ENCODE data around the gene ZNF140. TPM values are rescaled to one million over a fixed set of nuclear protein-coding genes. Genes with fewer than 3 reads are reported as not detected.

ZNF140 gene
- total RNA-seq, 1 experiment from 2014 or later, result 21.7 TPM

- H4K91ac ChIP-seq (ENCODE audit: insufficient read length, low read depth, low read length), result no peak overlapping the region
- no peak overlapping the region for H3K23ac ChIP-seq (ENCODE audit: insufficient read length, low read depth, low read length)
- Mint-ChIP-seq H3K9me3 (peaks cover 96 to 99% of the 10 kb centered on the region in 2 experiments), H3K36me3 (ENCODE audit: insufficient read depth in 1 of 3, low read depth in 3 of 3) (peaks cover 52 to 79% (median 54%) of the 10 kb centered on the region in 3 experiments), H3K4me1 (no peaks in the 10 kb centered on the region), H3K27ac (no peak overlapping the region), H3K27me3 (ENCODE audit: low read depth) (peaks cover 20% of the 10 kb centered on the region), H3K4me3 (no peak overlapping the region)
- no peak overlapping the region for H3K14ac ChIP-seq (ENCODE audit: insufficient read depth, low read length)
- peaks cover 93% of the 10 kb centered on the region for H3K9me3 ChIP-seq (ENCODE audit: control insufficient read depth, low read depth, low read length)
- no peak for DNase-seq
- no peak overlapping the region for H2BK20ac ChIP-seq (ENCODE audit: low read depth, low read length, poor library complexity, severe bottlenecking)
- no peak overlapping the region for H2AFZ ChIP-seq (ENCODE audit: low read length)
- no peak overlapping the region for H3K4ac ChIP-seq (ENCODE audit: low read depth, low read length)
- no peak overlapping the region for H4K8ac ChIP-seq (replicated peaks; ENCODE audit: insufficient read length, low read depth, low read length)
- no peak overlapping the region for H2BK15ac ChIP-seq (ENCODE audit: low read depth, low read length)
- H3K79me2 ChIP-seq (ENCODE audit: insufficient read depth, low read length), result no peaks in the 10 kb centered on the region
- no peaks in the 10 kb centered on the region for H3K4me1 ChIP-seq (ENCODE audit: insufficient read depth, low read length)
- H3K56ac ChIP-seq (ENCODE audit: insufficient read length, low read depth, low read length), result no peak overlapping the region
- no peak overlapping the region for H3T11ph ChIP-seq (ENCODE audit: low read length)
- H2BK12ac ChIP-seq (ENCODE audit: insufficient read length, low read depth, low read length), result no peak overlapping the region
- no peaks in the 10 kb centered on the region for H3K27me3 ChIP-seq (ENCODE audit: insufficient read depth, low read length)
- no peak overlapping the region for H3K27ac ChIP-seq (ENCODE audit: insufficient read length, low read depth, low read length)
- no peaks in the 10 kb centered on the region for H3K79me1 ChIP-seq (ENCODE audit: insufficient read depth, low read depth, low read length, poor library complexity, severe bottlenecking)
- WGBS (ENCODE audit: extremely low coverage, insufficient read length, low lambda C conversion rate), result no CpG with 5 or more reads among the region's 1 CpG
- no peaks in the 10 kb centered on the region for H3K23me2 ChIP-seq (ENCODE audit: insufficient read length, low read depth, low read length, poor library complexity, severe bottlenecking)
- no peak overlapping the region for H3K18ac ChIP-seq (ENCODE audit: insufficient read length, low read depth, low read length)
- TF ChIP-seq CTCF (conservative IDR thresholded peaks at IDR 0.05), result no peak
- H4K5ac ChIP-seq (ENCODE audit: insufficient read length, low read depth, low read length), result no peak overlapping the region
- no peak overlapping the region for H2AK5ac ChIP-seq (ENCODE audit: insufficient read length, low read length)
- H2BK120ac ChIP-seq (ENCODE audit: low read depth, low read length, poor library complexity, severe bottlenecking), result no peak overlapping the region
- no peak overlapping the region for H2BK5ac ChIP-seq (ENCODE audit: insufficient read length, low read length)
- no peak overlapping the region for H3K9ac ChIP-seq (ENCODE audit: extremely low read depth, insufficient read length, low read length)
- no peak overlapping the region for H3K4me2 ChIP-seq (ENCODE audit: insufficient read depth, insufficient read length, low read length)
- H4K20me1 ChIP-seq (ENCODE audit: control insufficient read depth, insufficient read depth, insufficient read length), result no peaks in the 10 kb centered on the region
These were observed 18.8 kb upstream of the ZNF140 start for GRCh38 chr12:133061954-133062353.

Data from H9 (cell line).